Upper lobe of left lung (tissue), 4 donors: Measurements from ENCODE around the gene HEATR5A.

Experiments
- CTCF ChIP-seq, 6 experiments: fragments of 450-650 bp in 4 of 6; fragments of 200-600 bp in 2 of 6; sonication (generic) in 2 of 6; IDR thresholded peaks; one replicate each; pipeline ENCODE4 v1.5.1; 2016 to 2019; ENCODE audit warnings: antibody characterized with exemption in 6 of 6
- POLR2A ChIP-seq, 4 donors: fragments of 450-650 bp; IDR thresholded peaks; one replicate each; pipeline ENCODE4 v1.5.1; 2016 to 2017; ENCODE audit warnings: antibody characterized with exemption in 4 of 4, mild to moderate bottlenecking in 2 of 4
- POLR2AphosphoS5 ChIP-seq, 2 donors: sonication (generic); formaldehyde crosslinking; IDR thresholded peaks; one replicate each; pipeline ENCODE4 v1.5.1; 2017; ENCODE audit warnings: antibody characterized with exemption in 2 of 2

GRCh38 chr14:31275731-31276130 is 144.6 kb downstream of the HEATR5A start:
- no peak for TF ChIP-seq CTCF (IDR thresholded peaks at IDR 0.05)
- TF ChIP-seq POLR2A (IDR thresholded peaks at IDR 0.05) = no peak
- TF ChIP-seq POLR2AphosphoS5 (IDR thresholded peaks at IDR 0.05) = no peak
